NCI-H1417 (cell line): Measurements from ENCODE around the gene PPP3CA.

ENCODE experiments used
- DNase-seq, 3 experiments: peaks; one replicate each; lab custom pipeline; 2025; lab: John Stamatoyannopoulos, UW

PPP3CA gene

GRCh38 chr4:101331017-101331416 is 16.3 kb downstream of the PPP3CA start:
- DNase-seq = no peak

- no peak for DNase-seq
Measured at GRCh38 chr4:101329592-101329991, 17.7 kb downstream of the PPP3CA start.

- no peak for DNase-seq
Measured at GRCh38 chr4:101328063-101328602, 19.2 kb downstream of the PPP3CA start.

GRCh38 chr4:101326576-101326975 is 20.8 kb downstream of the PPP3CA start:
- no peak for DNase-seq

GRCh38 chr4:101322743-101323142 is 24.6 kb downstream of the PPP3CA start:
- DNase-seq = no peak

- no peak for DNase-seq
Measured at GRCh38 chr4:101321481-101322042, 25.8 kb downstream of the PPP3CA start.

GRCh38 chr4:101315786-101316185 is 31.5 kb downstream of the PPP3CA start:
- no peak for DNase-seq

- DNase-seq = no peak
Measured at GRCh38 chr4:101315041-101315440, 32.3 kb downstream of the PPP3CA start.

- DNase-seq = no peak
Measured at GRCh38 chr4:101309925-101310324, 37.4 kb downstream of the PPP3CA start.

GRCh38 chr4:101307899-101308298 is 39.4 kb downstream of the PPP3CA start:
- no peak for DNase-seq

GRCh38 chr4:101306764-101307615 is 40.3 kb downstream of the PPP3CA start:
- no peak for DNase-seq

GRCh38 chr4:101306225-101306624 is 41.1 kb downstream of the PPP3CA start:
- no peak for DNase-seq

- peak in 1 of 3 experiments; percentile 51 for DNase-seq
Measured at GRCh38 chr4:101304916-101305315, 42.4 kb downstream of the PPP3CA start.

- no peak for DNase-seq
Measured at GRCh38 chr4:101299899-101300540, 47.3 kb downstream of the PPP3CA start.

- DNase-seq = no peak
Measured at GRCh38 chr4:101299021-101299420, 48.3 kb downstream of the PPP3CA start.

GRCh38 chr4:101295691-101296090 is 51.6 kb downstream of the PPP3CA start:
- no peak for DNase-seq

GRCh38 chr4:101294597-101294996 is 52.7 kb downstream of the PPP3CA start:
- no peak for DNase-seq

- DNase-seq = no peak
Measured at GRCh38 chr4:101292901-101293300, 54.4 kb downstream of the PPP3CA start.

GRCh38 chr4:101292214-101292613 is 55.1 kb downstream of the PPP3CA start:
- DNase-seq = no peak

GRCh38 chr4:101291198-101291597 is 56.1 kb downstream of the PPP3CA start:
- DNase-seq = no peak

- no peak for DNase-seq
Measured at GRCh38 chr4:101290654-101291053, 56.7 kb downstream of the PPP3CA start.

GRCh38 chr4:101289306-101289705 is 58.0 kb downstream of the PPP3CA start:
- no peak for DNase-seq
